K562 (cell line): ENCODE measurements around the gene GDF15. TPM values are rescaled to one million over a fixed set of nuclear protein-coding genes. Genes with fewer than 3 reads are reported as not detected.

Experiments
- BCOR ChIP-seq: fragments of 450-650 bp; IDR thresholded peaks from 2 replicates; pipeline ENCODE4 v1.6.1; 2016
- CREB3 ChIP-seq: fragments of 450-650 bp; conservative IDR thresholded peaks from 2 replicates; pipeline ENCODE4 v1.6.1; 2016; ENCODE audit warnings: missing genetic modification characterization, low read depth, mild to moderate bottlenecking, missing compliant biosample characterization, moderate library complexity
- DLX4 ChIP-seq: fragments of 250-450 bp; sonication (Bioruptor Pico); IDR thresholded peaks from 2 replicates; pipeline ENCODE4 v1.6.1; 2021; ENCODE audit warnings: mild to moderate bottlenecking
- E2F4 ChIP-seq: sonication (generic); formaldehyde crosslinking; IDR thresholded peaks from 2 replicates; pipeline ENCODE4 v1.8.0; 2022; ENCODE audit warnings: mild to moderate bottlenecking, low read depth, missing genetic modification reagents
- ESRRA ChIP-seq: fragments of 450-650 bp; IDR thresholded peaks from 2 replicates; pipeline ENCODE4 v1.6.1; 2014; ENCODE audit warnings: low read depth, mild to moderate bottlenecking, moderate library complexity, borderline replicate concordance
- GTF3C2 ChIP-seq: IDR thresholded peaks from 3 replicates; pipeline ENCODE4 v1.6.1; 2011; ENCODE audit warnings: borderline replicate concordance, mild to moderate bottlenecking, moderate library complexity; ENCODE audit not compliant: insufficient read length; ENCODE audit errors: extremely low read depth
- HDAC2 ChIP-seq: fragments of 450-650 bp; IDR thresholded peaks from 2 replicates; pipeline ENCODE4 v1.6.1; 2016; ENCODE audit warnings: mild to moderate bottlenecking
- KAT7 ChIP-seq: sonication (generic); formaldehyde crosslinking; IDR thresholded peaks from 2 replicates; pipeline ENCODE4 v1.8.0; 2022; ENCODE audit warnings: missing genetic modification reagents, mild to moderate bottlenecking, borderline replicate concordance
- KDM1A ChIP-seq, 2 experiments: fragments of 450-650 bp; IDR thresholded peaks; 2 replicates each; pipeline ENCODE4 v1.6.1; 2016; ENCODE audit warnings: mild to moderate bottlenecking in 2 of 2
- PCBP1 ChIP-seq: fragments of 200-400 bp; formaldehyde crosslinking; IDR thresholded peaks from 2 replicates; pipeline ENCODE4 v1.6.1; 2018; ENCODE audit warnings: mild to moderate bottlenecking, low read depth, low read length; ENCODE audit not compliant: poor library complexity, severe bottlenecking
- PHF8 ChIP-seq: fragments of 200-600 bp; sonication (generic); IDR thresholded peaks from 2 replicates; pipeline ENCODE4 v1.6.1; 2012; ENCODE audit warnings: mixed run types, mild to moderate bottlenecking, inconsistent platforms, low read length, moderate library complexity, borderline replicate concordance
- PTBP1 ChIP-seq: fragments of 200-400 bp; formaldehyde crosslinking; IDR thresholded peaks from 2 replicates; pipeline ENCODE4 v1.6.1; 2017; ENCODE audit warnings: low read depth, low read length
- RBM25 ChIP-seq: fragments of 200-400 bp; formaldehyde crosslinking; IDR thresholded peaks from 2 replicates; pipeline ENCODE4 v1.6.1; 2018; ENCODE audit warnings: low read length, low read depth, moderate library complexity; ENCODE audit not compliant: severe bottlenecking
- SAP30 ChIP-seq: fragments of 200-600 bp; sonication (generic); IDR thresholded peaks from 2 replicates; pipeline ENCODE4 v1.6.1; 2012; ENCODE audit warnings: borderline replicate concordance, low read depth, mild to moderate bottlenecking, moderate library complexity, low read length, control low read depth, inconsistent platforms; ENCODE audit not compliant: insufficient read depth, poor library complexity, severe bottlenecking
- SMARCA5 ChIP-seq: fragments of 450-650 bp; IDR thresholded peaks from 2 replicates; pipeline ENCODE4 v1.6.1; 2016
- SUPT5H ChIP-seq: fragments of 450-650 bp; IDR thresholded peaks from 2 replicates; pipeline ENCODE4 v1.6.1; 2016
- ZFP36 ChIP-seq: fragments of 150-350 bp; IDR thresholded peaks from 2 replicates; pipeline ENCODE4 v1.6.1; 2018; ENCODE audit warnings: low read length, low read depth; ENCODE audit not compliant: partially characterized antibody
- ZKSCAN1 ChIP-seq: fragments of 150-350 bp; IDR thresholded peaks from 2 replicates; pipeline ENCODE4 v1.6.1; 2016; ENCODE audit warnings: low read depth, low read length
- ZNF23 ChIP-seq: fragments of 250-450 bp; sonication (Bioruptor Pico); IDR thresholded peaks from 2 replicates; pipeline ENCODE4 v1.4.0; 2020; ENCODE audit warnings: mild to moderate bottlenecking
- ZNF551 ChIP-seq: fragments of 250-450 bp; sonication (Bioruptor Pico); IDR thresholded peaks from 2 replicates; pipeline ENCODE4 v1.5.0; 2021; ENCODE audit warnings: mild to moderate bottlenecking, moderate library complexity
- ZNF644 ChIP-seq: fragments of 200-800 bp; sonication (Bioruptor generic); IDR thresholded peaks from 2 replicates; pipeline ENCODE4 v1.6.1; 2016; ENCODE audit warnings: low read depth, missing genetic modification characterization, missing compliant biosample characterization
- polyA plus RNA-seq, 8 experiments: library from polyadenylated mRNA; depleted of rRNA in 4 of 8; stranded (reverse) in 5 of 8; unstranded in 3 of 8; fragments of >200 nt; fragmentation: Nextera tagmentation in 2 of 8; fragmentation: Illumina TruSeq in 1 of 8; extraction: Ambion mirVana in 2 of 8; extraction: Trizol in 1 of 8; gene quantifications; 2 replicates each; pipeline versions ENCODE4 v1.2.1 to v1.2.3, GENCODE V29; 2011 to 2014; ENCODE audit warnings: inconsistent platforms in 1 of 8, missing spikeins in 1 of 8
- total RNA-seq, 7 experiments: library from RNA; depleted of rRNA in 6 of 7; stranded (reverse); fragments of >200 nt in 6 of 7; fragmentation: Illumina TruSeq in 2 of 7; extraction: Trizol in 2 of 7; gene quantifications; 2 replicates each; pipeline versions ENCODE4 v1.2.1 to v1.2.3, GENCODE V29; 2011 to 2021; ENCODE audit warnings: low replicate concordance in 1 of 7

Gene GDF15
- total and polyA plus RNA-seq, 9 of the 15 experiments (the other 6 are each of a cell fraction or from before 2014, with no cell fraction given), result 2.3 to 82.4 (median 12.5) TPM

DNA sequence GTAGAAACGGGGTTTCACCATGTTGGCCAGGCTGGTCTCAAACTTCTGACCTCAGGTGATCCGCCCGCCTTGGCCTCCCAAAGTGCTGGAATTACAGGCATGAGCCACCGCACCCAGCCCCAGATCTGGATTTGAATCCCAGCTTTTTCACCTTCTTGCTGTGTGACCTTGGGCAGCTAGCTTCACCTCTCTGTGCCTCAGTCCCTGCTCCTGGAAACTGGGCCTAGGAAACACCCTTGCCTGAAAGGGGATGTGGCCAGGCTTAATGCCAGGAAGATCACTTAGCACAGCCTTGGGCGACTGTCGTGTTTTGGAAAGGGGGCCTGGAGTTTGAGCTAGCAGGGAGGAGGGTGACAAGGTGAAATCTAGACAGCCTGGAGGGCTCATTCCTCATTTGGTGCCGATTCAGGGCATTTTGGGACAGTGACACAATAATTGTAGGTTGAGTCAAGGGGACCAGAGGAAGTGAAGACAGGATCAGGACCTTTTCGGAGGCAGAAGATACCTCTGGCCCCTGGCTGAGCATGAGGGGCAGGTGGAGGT lies 43.8 kb upstream of the GDF15 start (continued):
- TF ChIP-seq DLX4 (CRISPR knock-in tag), result no peak
- TF ChIP-seq HDAC2, result 0 out of 2 replicates have a peak, but pooled peaks have one; percentile 20
- no peak for TF ChIP-seq ZKSCAN1
- TF ChIP-seq ZFP36, result peak; percentile 84
- no peak for TF ChIP-seq SAP30
- no peak for TF ChIP-seq ZNF551 (CRISPR knock-in tag)
- TF ChIP-seq CREB3 (tag), result no peak
- TF ChIP-seq PCBP1, result no peak
- no peak for TF ChIP-seq SUPT5H
- no peak for TF ChIP-seq GTF3C2
- peak; percentile 95 for TF ChIP-seq BCOR
- 0 out of 2 replicates have a peak, but pooled peaks have one; percentile 62 for TF ChIP-seq PTBP1
- TF ChIP-seq SMARCA5, result 0 out of 2 replicates have a peak, but pooled peaks have one; percentile 55
- TF ChIP-seq ZNF644 (tag), result no peak
- TF ChIP-seq ZNF23 (CRISPR knock-in tag), result no peak
- TF ChIP-seq PHF8, result no peak
- TF ChIP-seq KDM1A (IDR thresholded peaks at IDR 0.05), result peak; percentile 75 to 87
- TF ChIP-seq ESRRA, result no peak
- TF ChIP-seq RBM25, result peak; percentile 84
- TF ChIP-seq KAT7 (CRISPR knock-in tag), result no peak
- TF ChIP-seq E2F4 (CRISPR knock-in tag), result 0 out of 2 replicates have a peak, but pooled peaks have one; percentile 23
- TF ChIP-seq, all 486 proteins: peak for 10
